Activated naive CD4-positive, alpha-beta T cell treated with anti-CD3 and anti-CD28 coated beads, Interleukin-2, amount 50 U/mL, for 24 hours (primary cell): ENCODE results near the gene HIGD1B.
A peak's percentile ranks its signal among the peaks of the same experiment; 100 is the strongest.

Source experiments
- H3K27ac Mint-ChIP-seq: one replicate; pipeline ENCODE4 v1.8.0; 2021; ENCODE audit warnings: mild to moderate bottlenecking, mixed read lengths
- H3K27me3 Mint-ChIP-seq: one replicate; pipeline ENCODE4 v1.8.0; 2021; ENCODE audit warnings: mixed read lengths
- H3K36me3 Mint-ChIP-seq: one replicate; pipeline ENCODE4 v1.8.0; 2021; ENCODE audit warnings: mixed read lengths
- H3K4me1 Mint-ChIP-seq: one replicate; pipeline ENCODE4 v1.8.0; 2021; ENCODE audit warnings: mixed read lengths
- H3K4me3 Mint-ChIP-seq: one replicate; pipeline ENCODE4 v1.8.0; 2021; ENCODE audit warnings: mild to moderate bottlenecking, mixed read lengths
- H3K9me3 Mint-ChIP-seq: one replicate; pipeline ENCODE4 v1.8.0; 2021; ENCODE audit warnings: mixed read lengths

HIGD1B gene

GRCh38 chr17:44859701-44860100, 12.0 kb downstream of the HIGD1B start:
- Mint-ChIP-seq H3K27me3 (no peaks in the 10 kb centered on the region), H3K27ac (no peak overlapping the region), H3K36me3 (peaks cover 14% of the 10 kb centered on the region), H3K9me3 (no peaks in the 10 kb centered on the region), H3K4me3 (no peak overlapping the region), H3K4me1 (no peaks in the 10 kb centered on the region)

- Mint-ChIP-seq H3K4me3 (no peak overlapping the region), H3K4me1 (no peaks in the 10 kb centered on the region), H3K27ac (no peak overlapping the region), H3K36me3 (peaks cover 7% of the 10 kb centered on the region), H3K27me3 (no peaks in the 10 kb centered on the region), H3K9me3 (no peaks in the 10 kb centered on the region)
These were observed 14.7 kb downstream of the HIGD1B start for GRCh38 chr17:44862278-44862914.

GRCh38 chr17:44863061-44863918, 15.6 kb downstream of the HIGD1B start:
- H3K4me3 Mint-ChIP-seq, result no peak overlapping the region
- no peak overlapping the region for H3K27ac Mint-ChIP-seq
- H3K27me3 Mint-ChIP-seq, result no peaks in the 10 kb centered on the region
- no peaks in the 10 kb centered on the region for H3K4me1 Mint-ChIP-seq
- H3K9me3 Mint-ChIP-seq, result no peaks in the 10 kb centered on the region
- H3K36me3 Mint-ChIP-seq, result peaks cover 7% of the 10 kb centered on the region

- H3K27ac Mint-ChIP-seq, result no peak overlapping the region
- H3K9me3 Mint-ChIP-seq, result no peaks in the 10 kb centered on the region
- peaks cover 12% of the 10 kb centered on the region for H3K36me3 Mint-ChIP-seq
- no peak overlapping the region for H3K4me3 Mint-ChIP-seq
- H3K4me1 Mint-ChIP-seq, result no peaks in the 10 kb centered on the region
- no peaks in the 10 kb centered on the region for H3K27me3 Mint-ChIP-seq
These were observed 17.1 kb downstream of the HIGD1B start for GRCh38 chr17:44864831-44865230.

- Mint-ChIP-seq H3K4me3 (no peak overlapping the region), H3K36me3 (peaks cover 12% of the 10 kb centered on the region), H3K27me3 (no peaks in the 10 kb centered on the region), H3K9me3 (no peaks in the 10 kb centered on the region), H3K4me1 (no peaks in the 10 kb centered on the region), H3K27ac (no peak overlapping the region)
These were observed 17.6 kb downstream of the HIGD1B start for GRCh38 chr17:44865231-44865660.

- no peak overlapping the region for H3K27ac Mint-ChIP-seq
- H3K36me3 Mint-ChIP-seq, result peaks cover 15% of the 10 kb centered on the region
- no peaks in the 10 kb centered on the region for H3K27me3 Mint-ChIP-seq
- no peaks in the 10 kb centered on the region for H3K4me1 Mint-ChIP-seq
- H3K9me3 Mint-ChIP-seq, result no peaks in the 10 kb centered on the region
- no peak overlapping the region for H3K4me3 Mint-ChIP-seq
These were observed 18.2 kb downstream of the HIGD1B start for GRCh38 chr17:44865931-44866330.

GRCh38 chr17:44867841-44868240, 20.2 kb downstream of the HIGD1B start:
- no peaks in the 10 kb centered on the region for H3K27me3 Mint-ChIP-seq
- H3K4me3 Mint-ChIP-seq, result no peak overlapping the region
- H3K4me1 Mint-ChIP-seq, result no peaks in the 10 kb centered on the region
- no peaks in the 10 kb centered on the region for H3K9me3 Mint-ChIP-seq
- no peak overlapping the region for H3K27ac Mint-ChIP-seq
- H3K36me3 Mint-ChIP-seq, result peaks cover 13% of the 10 kb centered on the region

GRCh38 chr17:44871556-44871955, 23.9 kb downstream of the HIGD1B start:
- no peaks in the 10 kb centered on the region for H3K27me3 Mint-ChIP-seq
- H3K4me1 Mint-ChIP-seq, result no peaks in the 10 kb centered on the region
- peaks cover 10% of the 10 kb centered on the region for H3K36me3 Mint-ChIP-seq
- no peak overlapping the region for H3K27ac Mint-ChIP-seq
- H3K9me3 Mint-ChIP-seq, result no peaks in the 10 kb centered on the region
- H3K4me3 Mint-ChIP-seq, result no peak overlapping the region

- peaks cover 14% of the 10 kb centered on the region for H3K36me3 Mint-ChIP-seq
- no peak overlapping the region for H3K27ac Mint-ChIP-seq
These were observed 24.6 kb downstream of the HIGD1B start for GRCh38 chr17:44872131-44872768.

GRCh38 chr17:44875761-44876160, 28.1 kb downstream of the HIGD1B start:
- Mint-ChIP-seq H3K9me3 (no peaks in the 10 kb centered on the region), H3K27ac (no peak overlapping the region), H3K4me1 (peaks cover 4% of the 10 kb centered on the region), H3K4me3 (no peak overlapping the region), H3K27me3 (no peaks in the 10 kb centered on the region), H3K36me3 (peaks cover 20% of the 10 kb centered on the region)

More at GRCh38 chr17:44872131-44872768, 24.6 kb downstream of the HIGD1B start:
- no peaks in the 10 kb centered on the region for H3K4me1 Mint-ChIP-seq
- no peaks in the 10 kb centered on the region for H3K27me3 Mint-ChIP-seq
- H3K4me3 Mint-ChIP-seq, result no peak overlapping the region
- no peaks in the 10 kb centered on the region for H3K9me3 Mint-ChIP-seq

- H3K4me3 Mint-ChIP-seq, result no peak overlapping the region
- H3K27ac Mint-ChIP-seq, result no peak overlapping the region
- no peaks in the 10 kb centered on the region for H3K9me3 Mint-ChIP-seq
- peaks cover 4% of the 10 kb centered on the region for H3K4me1 Mint-ChIP-seq
- peaks cover 20% of the 10 kb centered on the region for H3K36me3 Mint-ChIP-seq
- H3K27me3 Mint-ChIP-seq, result no peaks in the 10 kb centered on the region
These were observed 29.4 kb downstream of the HIGD1B start for GRCh38 chr17:44877121-44877520.

- no peaks in the 10 kb centered on the region for H3K27me3 Mint-ChIP-seq
- peaks cover 29% of the 10 kb centered on the region for H3K36me3 Mint-ChIP-seq
- no peaks in the 10 kb centered on the region for H3K9me3 Mint-ChIP-seq
- H3K4me1 Mint-ChIP-seq, result peaks cover 4% of the 10 kb centered on the region
- H3K4me3 Mint-ChIP-seq, result no peak overlapping the region
- no peak overlapping the region for H3K27ac Mint-ChIP-seq
These were observed 31.0 kb downstream of the HIGD1B start for GRCh38 chr17:44878627-44879221.

- Mint-ChIP-seq H3K27ac (no peak overlapping the region), H3K9me3 (no peaks in the 10 kb centered on the region), H3K27me3 (no peaks in the 10 kb centered on the region), H3K4me1 (peaks cover 4% of the 10 kb centered on the region), H3K4me3 (no peak overlapping the region), H3K36me3 (peaks cover 30% of the 10 kb centered on the region)
These were observed 31.7 kb downstream of the HIGD1B start for GRCh38 chr17:44879376-44879775.

- H3K4me3 Mint-ChIP-seq, result no peak overlapping the region
- no peak overlapping the region for H3K27ac Mint-ChIP-seq
- H3K9me3 Mint-ChIP-seq, result no peaks in the 10 kb centered on the region
- H3K36me3 Mint-ChIP-seq, result peaks cover 32% of the 10 kb centered on the region
- peaks cover 4% of the 10 kb centered on the region for H3K4me1 Mint-ChIP-seq
- H3K27me3 Mint-ChIP-seq, result no peaks in the 10 kb centered on the region
These were observed 32.4 kb downstream of the HIGD1B start for GRCh38 chr17:44880062-44880461.

GRCh38 chr17:44881145-44881544, 33.5 kb downstream of the HIGD1B start:
- Mint-ChIP-seq H3K9me3 (no peaks in the 10 kb centered on the region), H3K36me3 (peaks cover 32% of the 10 kb centered on the region), H3K4me1 (peaks cover 4% of the 10 kb centered on the region)

More at GRCh38 chr17:44881145-44881544, 33.5 kb downstream of the HIGD1B start:
- Mint-ChIP-seq H3K27me3 (no peaks in the 10 kb centered on the region), H3K4me3 (no peak overlapping the region), H3K27ac (peak overlapping the region; percentile 51)
